ENCODE results near the gene FOXN1. TPM values are rescaled to one million over a fixed set of nuclear protein-coding genes. Genes with fewer than 3 reads are reported as not detected.
"Not testable (repeated sequence)": the region's sequence is repeated elsewhere in the genome, so short reads cannot be mapped to it uniquely, and the experiment has no call there.

Gene FOXN1
- polyA plus RNA-seq, 1 donor = 0.55 TPM

- DNase-seq = no peak
Observed at GRCh38 chr17:28574526-28574925, 68.4 kb downstream of the FOXN1 start.

DNA sequence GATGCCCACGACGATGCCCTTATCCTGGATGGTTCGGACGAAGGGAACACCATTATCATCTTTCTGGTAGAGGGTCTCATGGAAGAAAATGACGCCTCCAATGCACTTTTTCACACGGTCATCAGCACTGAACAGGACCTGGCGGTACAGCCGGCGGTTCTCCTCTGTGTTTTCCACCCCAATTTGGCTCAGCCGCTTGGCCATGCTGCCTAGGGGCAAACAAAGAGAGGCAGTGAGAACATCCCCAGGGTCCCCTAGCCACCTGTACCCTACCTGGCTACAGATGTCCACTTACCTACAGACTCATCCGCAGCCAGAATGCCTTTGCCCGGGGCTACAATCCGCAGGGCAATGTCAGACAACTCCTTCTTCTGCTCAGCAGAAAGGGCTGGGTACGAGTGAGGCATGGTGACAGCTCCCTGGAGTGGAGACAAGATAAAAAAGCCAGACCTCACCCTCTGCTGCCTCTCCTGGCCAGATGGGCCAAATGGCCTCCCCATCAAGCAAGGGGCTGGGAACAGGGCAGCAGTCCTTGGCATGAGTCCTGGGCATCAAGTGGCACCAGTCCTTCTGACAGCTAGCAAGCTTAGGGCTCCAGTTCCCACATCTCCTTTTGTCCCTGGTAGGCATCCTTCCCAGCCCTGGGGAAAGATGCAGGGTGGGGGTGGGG is 69.1 kb downstream of the FOXN1 start:
- no peak for DNase-seq

DNA sequence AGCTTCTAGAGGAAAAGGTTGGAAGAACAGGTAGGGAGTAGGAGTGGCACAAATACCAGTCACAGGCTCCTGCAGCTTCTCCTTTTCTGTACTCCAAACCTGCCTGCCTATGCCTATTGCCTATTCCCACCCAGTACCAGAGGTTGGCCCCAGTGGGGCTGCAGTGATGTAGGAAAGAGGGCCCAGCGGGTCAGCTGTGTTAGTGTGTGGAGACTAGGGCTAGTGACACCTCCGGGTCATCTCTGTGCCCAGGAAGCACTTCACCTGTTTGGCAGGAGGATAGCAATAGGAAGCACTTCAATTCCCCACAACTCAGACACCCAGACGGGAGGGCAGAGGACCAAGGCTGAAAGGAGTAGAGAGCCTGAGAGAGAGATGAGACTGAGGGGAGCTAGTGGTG is 69.9 kb downstream of the FOXN1 start:
- DNase-seq = not testable (repeated sequence)

GRCh38 chr17:28576758-28577465 is 70.8 kb downstream of the FOXN1 start, which contains the start of gene ALDOC:
ALDOC (minus strand) TSS chr17:28576895; CDS start chr17:28575532, 1,363 bp downstream.
- peak; percentile 85 for DNase-seq

- DNase-seq = no peak
Observed at GRCh38 chr17:28577466-28577824, 71.3 kb downstream of the FOXN1 start.

- DNase-seq = no peak
Observed at GRCh38 chr17:28578246-28579195, 72.4 kb downstream of the FOXN1 start.

GRCh38 chr17:28579526-28579925 is 73.4 kb downstream of the FOXN1 start:
- no peak for DNase-seq

- DNase-seq = no peak
Observed at GRCh38 chr17:28580959-28581358, 74.8 kb downstream of the FOXN1 start.

DNA sequence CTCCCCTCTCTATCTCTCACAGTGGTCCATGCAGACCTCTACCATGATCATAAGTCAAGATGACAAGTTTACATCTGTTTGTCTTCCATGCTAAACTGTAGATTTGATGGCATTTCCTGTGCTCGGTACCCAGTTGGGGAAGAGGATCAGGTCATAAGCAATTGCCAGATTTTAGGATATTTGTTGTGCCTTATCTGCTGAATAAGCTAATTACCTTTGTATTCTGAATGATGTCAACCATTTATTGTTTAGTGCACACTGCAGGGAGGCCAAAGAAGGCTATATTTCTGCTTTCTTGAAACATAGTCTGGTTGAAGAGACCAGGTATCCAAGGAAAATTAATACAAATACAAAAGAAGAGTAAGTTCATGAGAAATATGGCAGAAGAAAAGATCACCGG is 76.4 kb downstream of the FOXN1 start:
- DNase-seq = no peak

DNA sequence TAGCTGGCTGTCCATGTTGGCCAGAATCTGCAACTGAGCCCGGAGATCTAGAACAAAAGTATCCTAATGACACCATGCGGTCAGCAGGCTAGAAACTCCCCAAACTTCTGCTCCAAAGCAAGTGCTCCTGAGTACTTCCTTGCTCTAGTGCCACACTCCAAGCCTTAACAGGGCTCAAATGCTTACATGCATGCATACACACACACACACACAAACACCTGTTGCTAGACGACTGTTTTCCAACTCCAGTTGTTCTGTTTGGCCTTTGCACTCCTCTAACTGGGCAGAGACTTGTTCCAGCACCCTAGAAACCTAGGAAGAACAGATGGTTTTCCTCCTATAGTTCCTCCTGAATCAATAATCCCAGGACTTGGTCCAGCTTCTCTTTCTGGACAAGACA is 78.3 kb downstream of the FOXN1 start:
- no peak for DNase-seq

GRCh38 chr17:28585851-28586250 is 79.7 kb downstream of the FOXN1 start:
- no peak for DNase-seq

Other genes with a start within 250 kb of the FOXN1 start
- 58.0 TPM for gene TMEM97, start 187.1 kb upstream of the FOXN1 start, polyA plus RNA-seq (ENCODE audit: insufficient read length)
- gene IFT20, start 170.9 kb upstream of the FOXN1 start, polyA plus RNA-seq (ENCODE audit: insufficient read length) = 62.8 TPM
- 40.5 TPM for gene TNFAIP1, start 170.6 kb upstream of the FOXN1 start, polyA plus RNA-seq (ENCODE audit: insufficient read length)
- gene POLDIP2, start 148.8 kb upstream of the FOXN1 start, polyA plus RNA-seq (ENCODE audit: insufficient read length) = 83.6 TPM
- not detected for gene SEBOX, start 141.1 kb upstream of the FOXN1 start, polyA plus RNA-seq (ENCODE audit: insufficient read length)
- gene VTN, start 136.0 kb upstream of the FOXN1 start, polyA plus RNA-seq (ENCODE audit: insufficient read length) = 20.5 TPM
- 16.6 TPM for gene SARM1, start 134.7 kb upstream of the FOXN1 start, polyA plus RNA-seq (ENCODE audit: insufficient read length)
- 17.4 TPM for gene SLC46A1, start 100.1 kb upstream of the FOXN1 start, polyA plus RNA-seq (ENCODE audit: insufficient read length)
- 15.2 TPM for gene SLC13A2, start 32.7 kb upstream of the FOXN1 start, polyA plus RNA-seq (ENCODE audit: insufficient read length)
- gene UNC119, start 46.3 kb downstream of the FOXN1 start, polyA plus RNA-seq (ENCODE audit: insufficient read length) = 56.8 TPM
- gene PIGS, start 65.2 kb downstream of the FOXN1 start, polyA plus RNA-seq (ENCODE audit: insufficient read length) = 101 TPM
- gene ALDOC, start 70.5 kb downstream of the FOXN1 start, polyA plus RNA-seq (ENCODE audit: insufficient read length) = 24.6 TPM
- gene SPAG5, start 92.7 kb downstream of the FOXN1 start, polyA plus RNA-seq (ENCODE audit: insufficient read length) = 88.8 TPM
- gene RSKR, start 107.8 kb downstream of the FOXN1 start, polyA plus RNA-seq (ENCODE audit: insufficient read length) = 30.4 TPM
- 119 TPM for gene BLTP2, start 138.8 kb downstream of the FOXN1 start, polyA plus RNA-seq (ENCODE audit: insufficient read length)
- 76.6 TPM for gene SDF2, start 155.6 kb downstream of the FOXN1 start, polyA plus RNA-seq (ENCODE audit: insufficient read length)
- gene SUPT6H, start 155.9 kb downstream of the FOXN1 start, polyA plus RNA-seq (ENCODE audit: insufficient read length) = 80.6 TPM
- gene PROCA1, start 205.5 kb downstream of the FOXN1 start, polyA plus RNA-seq (ENCODE audit: insufficient read length) = 10.4 TPM
- 181 TPM for gene RAB34, start 211.5 kb downstream of the FOXN1 start, polyA plus RNA-seq (ENCODE audit: insufficient read length)
- gene RPL23A, start 213.6 kb downstream of the FOXN1 start, polyA plus RNA-seq (ENCODE audit: insufficient read length) = 871 TPM
- gene TLCD1, start 219.9 kb downstream of the FOXN1 start, polyA plus RNA-seq (ENCODE audit: insufficient read length) = 13.6 TPM
- 11.2 TPM for gene NEK8, start 222.4 kb downstream of the FOXN1 start, polyA plus RNA-seq (ENCODE audit: insufficient read length)
- 108 TPM for gene TRAF4, start 237.7 kb downstream of the FOXN1 start, polyA plus RNA-seq (ENCODE audit: insufficient read length)

All from left kidney (tissue), 2 donors.